HepG2 (cell line): ENCODE results near the gene KIRREL3. TPM values are rescaled to one million over a fixed set of nuclear protein-coding genes. Genes with fewer than 3 reads are reported as not detected.

ENCODE experiments used
- ATAC-seq: fragments of 200-7000 bp; cut with Tn5 transposase; 3 replicates; pipeline ENCODE4 v1.9.1; 2020; ENCODE audit warnings: mild to moderate bottlenecking, moderate library complexity
- BruUV-seq: library from RNA; stranded (reverse); fragments of 400-500 nt; replicated peaks from 2 replicates; lab custom pipeline; 2021; lab: Mats Ljungman, UMichigan
- CTCF ChIA-PET: fragments of 300-600 bp; formaldehyde crosslinking; extraction: SDS; loops from one replicate; lab custom pipeline; 2021; ENCODE audit warnings: low total read pairs, inconsistent platforms, low intra/inter-chr PET ratio; lab: Yijun Ruan, JAX
- POLR2A ChIA-PET: fragments of 350-600 bp; sonication (Branson Sonifier 250); formaldehyde crosslinking; loops from one replicate; lab custom pipeline; 2020; ENCODE audit warnings: antibody characterized with exemption, inconsistent platforms; lab: Yijun Ruan, JAX
- DNase-seq: peaks from one replicate; pipeline ENCODE4 v3.0.0-alpha.2; 2015; ENCODE audit warnings: low spot score
- FAIRE-seq: peaks from 3 replicates; lab custom pipeline; 2011; peaks lifted over from hg19 to GRCh38; lab: Jason Lieb, UNC
- H2AFZ ChIP-seq: one replicate; pipeline ENCODE4 v1.6.1; 2011; ENCODE audit warnings: low read length, inconsistent platforms
- H3K27ac ChIP-seq: fragments of 300-600 bp; 3 replicates; pipeline ENCODE4 v1.8.0; 2011; ENCODE audit warnings: mixed run types, mild to moderate bottlenecking, mixed read lengths, low read length, inconsistent platforms; ENCODE audit not compliant: insufficient read depth; ENCODE audit errors: extremely low read length
- H3K27me3 ChIP-seq, 2 experiments: fragments of 200-600 bp in 1 of 2; 2 replicates in 1 of 2; 3 replicates in 1 of 2; pipeline versions ENCODE4 v1.6.0 to v1.8.0; 2011; ENCODE audit warnings: low read length in 2 of 2, mild to moderate bottlenecking in 2 of 2, moderate library complexity in 2 of 2, inconsistent platforms in 1 of 2; ENCODE audit not compliant: insufficient read depth in 2 of 2, control insufficient read depth in 1 of 2
- H3K36me3 ChIP-seq, 2 experiments: fragments of 200-600 bp in 1 of 2; replicated peaks in 1 of 2; 2 replicates in 1 of 2; 3 replicates in 1 of 2; pipeline versions ENCODE4 v1.5.1 to v1.8.0; 2011; ENCODE audit warnings: low read length in 2 of 2, inconsistent platforms in 1 of 2; ENCODE audit not compliant: insufficient read depth in 2 of 2, control insufficient read depth in 1 of 2
- H3K4me1 ChIP-seq: 2 replicates; pipeline ENCODE4 v1.5.1; 2012; ENCODE audit warnings: low read length, inconsistent platforms; ENCODE audit not compliant: insufficient read depth
- H3K4me2 ChIP-seq: 2 replicates; pipeline ENCODE4 v1.6.0; 2011; ENCODE audit warnings: low read depth, low read length, inconsistent platforms
- H3K4me3 ChIP-seq, 3 experiments: fragments of 200-600 bp in 1 of 3; sonication (generic), shearing (Covaris generic) in 1 of 3; replicated peaks in 1 of 3; 2 replicates each; pipeline ENCODE4 v1.5.1; 2011 to 2016; ENCODE audit warnings: low read length in 3 of 3, inconsistent platforms in 2 of 3, low read depth in 2 of 3, mild to moderate bottlenecking in 2 of 3, control low read depth in 1 of 3, mixed read lengths in 1 of 3; ENCODE audit not compliant: insufficient read depth in 1 of 3
- H3K79me2 ChIP-seq: one replicate; pipeline ENCODE4 v1.6.1; 2011; ENCODE audit warnings: low read length, inconsistent platforms; ENCODE audit not compliant: insufficient read depth
- H3K9ac ChIP-seq: 2 replicates; pipeline ENCODE4 v1.6.0; 2011; ENCODE audit warnings: mild to moderate bottlenecking, low read depth, low read length, inconsistent platforms; ENCODE audit not compliant: insufficient read depth
- H3K9me3 ChIP-seq: 2 replicates; pipeline ENCODE4 v1.5.1; 2012; ENCODE audit warnings: mild to moderate bottlenecking, low read length
- H4K20me1 ChIP-seq: 2 replicates; pipeline ENCODE4 v1.6.0; 2011; ENCODE audit warnings: inconsistent platforms, mild to moderate bottlenecking, low read length, moderate library complexity; ENCODE audit not compliant: insufficient read depth
- FOXA3 ChIP-seq: IDR thresholded peaks from 2 replicates; pipeline ENCODE4 v1.6.1; 2016; ENCODE audit warnings: missing genetic modification reagents, missing compliant biosample characterization
- HCFC1 ChIP-seq: fragments of 150-350 bp; IDR thresholded peaks from 2 replicates; pipeline ENCODE4 v1.6.1; 2014; ENCODE audit warnings: low read depth, low read length
- MIXL1 ChIP-seq: IDR thresholded peaks from 2 replicates; pipeline ENCODE4 v1.6.1; 2016
- POLR2AphosphoS5 ChIP-seq: IDR thresholded peaks from 2 replicates; pipeline ENCODE4 v1.6.1; 2012; ENCODE audit warnings: low read depth, low read length
- PRPF4 ChIP-seq: fragments of 200-400 bp; formaldehyde crosslinking; IDR thresholded peaks from 2 replicates; pipeline ENCODE4 v1.6.1; 2016; ENCODE audit warnings: low read length, low read depth; ENCODE audit not compliant: poor library complexity, severe bottlenecking
- ZNF18 ChIP-seq: sonication (generic); formaldehyde crosslinking; IDR thresholded peaks from 2 replicates; pipeline ENCODE4 v1.8.0; 2022; ENCODE audit warnings: mild to moderate bottlenecking, missing genetic modification reagents; ENCODE audit not compliant: insufficient replicate concordance
- ZNF263 ChIP-seq: sonication (generic); formaldehyde crosslinking; IDR thresholded peaks from 2 replicates; pipeline ENCODE4 v1.4.0; 2020; ENCODE audit warnings: missing genetic modification reagents
- ZNF75D ChIP-seq: sonication (generic); formaldehyde crosslinking; IDR thresholded peaks from 2 replicates; pipeline ENCODE4 v1.8.1; 2023; ENCODE audit warnings: missing genetic modification reagents, mild to moderate bottlenecking, borderline replicate concordance
- WGBS: methylation state at CpG from one replicate; pipeline ENCODE4 v1.1.6; 2017; ENCODE audit warnings: low lambda C conversion rate; 5-methylcytosine and 5-hydroxymethylcytosine counted together
- in situ Hi-C: cut with HindIII; loops from 2 replicates; pipeline ENCODE4 v1.10.0; 2017; ENCODE audit warnings: low pct_unique_long_range_greater_than_20kb; ENCODE audit not compliant: extremely low pct_ligation_motif_present
- intact Hi-C: fragments of 100-400 bp; cut with micrococcal nuclease; formaldehyde crosslinking; loops from one replicate; pipeline ENCODE4 v1.10.0; 2022; ENCODE audit not compliant: unreplicated experiment
- polyA plus RNA-seq, 8 experiments: library from polyadenylated mRNA; depleted of rRNA in 3 of 8; stranded (reverse) in 7 of 8; unstranded in 1 of 8; fragments of >200 nt; fragmentation: Illumina TruSeq in 4 of 8; extraction: Trizol in 4 of 8; gene quantifications; 2 replicates each; pipeline versions ENCODE4 v1.2.1 to v1.2.3, GENCODE V29; 2011 to 2016; ENCODE audit warnings: low read depth in 4 of 8, missing spikeins in 1 of 8, mixed read lengths in 1 of 8; ENCODE audit not compliant: insufficient read depth in 1 of 8
- total RNA-seq, 5 experiments: library from RNA; depleted of rRNA; stranded (reverse); fragments of >200 nt; fragmentation: Illumina TruSeq; extraction: Trizol; gene quantifications; 2 replicates each; pipeline ENCODE4 v1.2.3, GENCODE V29; 2016; ENCODE audit warnings: low read depth in 1 of 5
- TF ChIP-seq, protein P1 (sequence below): sonication (generic); formaldehyde crosslinking; IDR thresholded peaks from 2 replicates; pipeline ENCODE4 v1.5.0; 2020; ENCODE audit warnings: mild to moderate bottlenecking, missing genetic modification reagents

Gene KIRREL3
- total and polyA plus RNA-seq, 2 of the 13 experiments (the other 11 are each of a cell fraction or from before 2014, with no cell fraction given): not detected

DNA sequence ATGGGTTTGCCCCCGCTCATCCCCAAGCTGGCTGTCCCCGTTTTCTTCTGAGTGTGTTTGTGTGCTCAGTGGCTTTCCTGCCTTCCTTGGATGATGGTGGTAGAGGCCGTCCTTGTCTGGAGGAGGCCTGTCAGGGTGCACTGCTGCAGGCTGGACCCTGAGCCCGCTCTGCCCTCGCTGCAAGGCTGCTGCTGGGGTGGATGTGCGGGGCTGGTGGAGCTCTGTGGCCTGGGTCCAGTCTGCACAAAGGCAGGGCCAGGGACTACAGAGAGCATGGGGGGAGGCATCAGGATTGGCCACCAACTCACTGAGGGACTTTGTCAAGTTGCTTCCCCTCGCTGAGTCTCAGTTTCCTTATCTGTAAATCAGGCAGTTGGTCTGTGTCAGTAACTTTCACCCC, 275.0 kb downstream of the KIRREL3 start:
- CTCF ChIA-PET: no interaction called here
- DNase-seq (no peak), FAIRE-seq (no peak), ATAC-seq (no peak)
- no peaks in the 10 kb centered on the region for H3K79me2 ChIP-seq
- 0% methylated on average over 7 of the region's 7 CpGs for WGBS
- no peak overlapping the region for H3K4me3 ChIP-seq
- no peak overlapping the region for H3K27ac ChIP-seq
- no peaks in the 10 kb centered on the region for H3K4me1 ChIP-seq
- no TSS peak for BruUV-seq
- in situ Hi-C loops: no loop called here
- H3K9me3 ChIP-seq: no peaks in the 10 kb centered on the region
- POLR2A ChIA-PET: no interaction called here
- no peaks in the 10 kb centered on the region for H4K20me1 ChIP-seq
- no peak overlapping the region for H3K9ac ChIP-seq
- no peak for TF ChIP-seq ZNF263 (CRISPR knock-in tag)
- TF ChIP-seq ZNF75D (CRISPR knock-in tag): no peak
- TF ChIP-seq MIXL1 (CRISPR knock-in tag): no peak
- TF ChIP-seq PRPF4: no peak
- TF ChIP-seq, protein P1, sequence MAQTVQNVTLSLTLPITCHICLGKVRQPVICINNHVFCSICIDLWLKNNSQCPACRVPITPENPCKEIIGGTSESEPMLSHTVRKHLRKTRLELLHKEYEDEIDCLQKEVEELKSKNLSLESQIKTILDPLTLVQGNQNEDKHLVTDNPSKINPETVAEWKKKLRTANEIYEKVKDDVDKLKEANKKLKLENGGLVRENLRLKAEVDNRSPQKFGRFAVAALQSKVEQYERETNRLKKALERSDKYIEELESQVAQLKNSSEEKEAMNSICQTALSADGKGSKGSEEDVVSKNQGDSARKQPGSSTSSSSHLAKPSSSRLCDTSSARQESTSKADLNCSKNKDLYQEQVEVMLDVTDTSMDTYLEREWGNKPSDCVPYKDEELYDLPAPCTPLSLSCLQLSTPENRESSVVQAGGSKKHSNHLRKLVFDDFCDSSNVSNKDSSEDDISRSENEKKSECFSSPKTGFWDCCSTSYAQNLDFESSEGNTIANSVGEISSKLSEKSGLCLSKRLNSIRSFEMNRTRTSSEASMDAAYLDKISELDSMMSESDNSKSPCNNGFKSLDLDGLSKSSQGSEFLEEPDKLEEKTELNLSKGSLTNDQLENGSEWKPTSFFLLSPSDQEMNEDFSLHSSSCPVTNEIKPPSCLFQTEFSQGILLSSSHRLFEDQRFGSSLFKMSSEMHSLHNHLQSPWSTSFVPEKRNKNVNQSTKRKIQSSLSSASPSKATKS: no peak
- no peak for TF ChIP-seq FOXA3 (CRISPR knock-in tag)
- no peak for TF ChIP-seq HCFC1
- no peak for TF ChIP-seq ZNF18 (CRISPR knock-in tag)
- TF ChIP-seq POLR2AphosphoS5: no peak
- no peak overlapping the region for H3K4me2 ChIP-seq
- no peak overlapping the region for H2AFZ ChIP-seq
- H3K36me3 ChIP-seq: no peaks in the 10 kb centered on the region
- intact Hi-C loops: no loop called here
- H3K27me3 ChIP-seq: peaks cover 0 to 23% of the 10 kb centered on the region in 2 experiments; a peak in 1 of 5 replicates
